GM19099 (cell line): ENCODE measurements around the gene SSBP2.
A peak's percentile ranks its signal among the peaks of the same experiment; 100 is the strongest.

Experiments
- POLR2A ChIP-seq: IDR thresholded peaks from 3 replicates; pipeline ENCODE4 v1.6.1; 2011; ENCODE audit warnings: low read depth; ENCODE audit not compliant: insufficient read length; ENCODE audit errors: extremely low read depth

Gene SSBP2

DNA sequence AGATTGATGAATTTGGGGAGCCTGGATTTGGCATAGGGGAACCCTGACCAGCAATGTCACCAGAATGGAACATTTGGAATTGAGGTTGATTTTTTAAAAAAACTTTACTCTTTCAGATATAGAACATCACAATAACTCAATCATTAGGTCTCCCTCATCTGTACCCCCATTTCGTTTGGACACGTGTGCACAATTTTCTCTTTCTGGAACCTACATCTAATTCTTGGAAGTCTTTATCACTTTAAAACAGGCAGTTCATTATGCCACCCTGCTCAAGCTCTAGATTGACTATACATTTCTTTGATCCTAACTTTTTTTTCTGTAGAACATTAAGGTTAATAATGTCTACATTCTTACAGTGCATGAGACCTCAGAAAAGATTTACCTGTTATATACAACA lies 3.7 kb upstream of the SSBP2 start:
- no peak for TF ChIP-seq POLR2A

DNA sequence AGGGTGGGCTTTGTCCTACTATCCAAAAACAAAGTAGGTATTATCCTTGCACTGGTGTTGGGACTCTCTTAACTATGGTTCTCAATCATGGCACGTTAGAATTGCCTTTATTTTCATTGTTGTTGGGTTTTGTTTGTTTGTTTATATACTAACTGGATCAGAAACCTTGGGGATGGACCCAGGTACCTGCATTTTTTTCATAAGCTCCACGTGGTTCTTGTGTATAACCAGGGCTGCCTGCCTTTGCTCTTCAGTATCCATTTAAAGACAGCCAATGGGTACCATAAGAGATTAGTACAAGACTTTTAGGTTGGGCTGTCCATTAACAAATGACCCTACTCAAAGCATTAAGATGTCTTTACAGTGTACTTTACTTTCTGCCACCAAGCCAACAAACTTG lies 2.5 kb upstream of the SSBP2 start:
- no peak for TF ChIP-seq POLR2A

DNA sequence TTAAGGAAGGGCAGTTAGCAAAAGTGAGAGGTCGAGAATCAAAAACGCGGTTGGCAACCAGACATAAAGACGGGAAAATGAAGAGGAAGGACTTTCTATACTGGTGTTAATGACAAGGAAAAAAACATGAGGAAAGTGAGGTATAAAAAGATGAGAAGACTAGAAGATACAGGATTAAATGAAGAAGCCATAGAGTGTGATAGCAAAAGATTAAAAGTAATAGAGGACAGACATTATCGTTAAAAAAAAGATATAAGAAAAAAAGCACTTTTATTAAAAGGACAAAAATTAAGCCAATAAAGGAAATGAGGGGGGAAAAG lies 1.7 kb upstream of the SSBP2 start:
- no peak for TF ChIP-seq POLR2A

DNA sequence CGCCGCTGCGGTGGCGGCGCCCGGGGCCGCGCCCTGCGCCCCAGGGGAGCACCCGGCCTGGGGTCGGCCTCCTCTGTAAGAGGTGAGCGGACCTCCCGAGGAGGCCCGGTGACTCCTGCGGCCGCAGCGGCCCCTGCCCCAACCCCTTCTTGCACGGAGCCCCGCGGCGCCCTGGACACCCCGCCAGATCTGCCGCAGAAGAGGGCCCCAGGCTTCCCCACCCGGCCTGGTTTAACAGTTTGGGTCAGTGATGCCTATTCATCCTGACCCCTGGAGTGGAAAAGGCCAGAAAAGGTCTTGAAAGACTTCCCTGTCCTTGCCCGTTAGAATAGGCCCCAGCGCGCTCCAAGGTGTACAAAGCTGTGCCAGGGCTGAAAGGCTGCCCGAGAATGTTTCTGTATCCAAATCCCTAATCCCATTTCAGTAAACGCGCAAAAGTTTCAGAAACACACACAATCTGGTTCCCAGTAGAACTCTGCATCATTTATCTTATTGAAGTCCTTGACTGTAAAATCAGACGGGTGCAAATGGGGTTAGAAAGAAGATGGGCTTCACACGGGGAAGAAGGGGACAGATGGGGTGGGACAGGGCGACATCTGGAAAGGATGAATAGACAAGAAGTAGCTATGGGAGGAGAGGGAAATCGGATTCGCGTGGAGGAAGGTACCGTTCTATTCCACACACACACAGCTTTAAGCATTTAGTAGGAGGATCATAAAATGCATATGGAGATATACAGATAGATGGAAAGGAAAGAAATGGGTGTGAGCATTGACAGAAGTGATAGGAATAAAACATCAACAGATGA lies 1.1 kb upstream of the SSBP2 start:
- TF ChIP-seq POLR2A: no peak

DNA sequence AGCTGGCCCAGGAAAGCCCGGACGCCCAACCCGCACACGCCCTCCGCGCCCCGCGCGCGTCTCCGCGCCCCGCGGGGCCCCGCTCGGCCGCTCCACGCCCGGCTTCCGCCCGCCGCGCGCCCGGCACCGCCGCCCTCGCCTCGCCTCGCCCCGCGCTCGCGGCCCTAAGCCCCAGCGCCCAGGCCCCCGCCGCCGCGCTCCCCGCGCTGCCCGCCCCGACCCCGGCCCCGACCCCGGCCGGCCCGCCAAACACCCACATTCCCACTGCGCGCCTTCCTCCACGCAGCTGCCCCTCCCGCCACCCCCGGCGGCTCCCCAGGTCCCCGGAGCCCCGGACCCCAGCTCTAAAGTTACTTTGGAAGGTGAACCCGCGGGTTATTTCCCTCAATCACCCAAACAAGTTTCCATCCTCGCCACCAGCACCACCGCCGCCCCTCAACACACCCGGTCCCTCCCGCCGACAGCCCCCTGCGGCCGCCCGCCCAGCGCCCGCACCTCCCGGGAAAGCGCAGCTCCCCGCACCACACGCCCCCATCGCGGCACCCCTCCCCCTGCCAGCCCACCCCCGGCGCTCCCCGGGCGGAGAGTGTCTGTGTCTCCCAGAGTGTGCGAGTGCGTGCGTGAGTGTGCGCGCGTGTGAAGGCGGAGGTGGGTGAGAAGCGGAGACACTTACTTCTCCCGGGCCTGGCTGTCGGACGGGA lies 439 bp downstream of the SSBP2 start:
- peak; percentile 53 for TF ChIP-seq POLR2A

DNA sequence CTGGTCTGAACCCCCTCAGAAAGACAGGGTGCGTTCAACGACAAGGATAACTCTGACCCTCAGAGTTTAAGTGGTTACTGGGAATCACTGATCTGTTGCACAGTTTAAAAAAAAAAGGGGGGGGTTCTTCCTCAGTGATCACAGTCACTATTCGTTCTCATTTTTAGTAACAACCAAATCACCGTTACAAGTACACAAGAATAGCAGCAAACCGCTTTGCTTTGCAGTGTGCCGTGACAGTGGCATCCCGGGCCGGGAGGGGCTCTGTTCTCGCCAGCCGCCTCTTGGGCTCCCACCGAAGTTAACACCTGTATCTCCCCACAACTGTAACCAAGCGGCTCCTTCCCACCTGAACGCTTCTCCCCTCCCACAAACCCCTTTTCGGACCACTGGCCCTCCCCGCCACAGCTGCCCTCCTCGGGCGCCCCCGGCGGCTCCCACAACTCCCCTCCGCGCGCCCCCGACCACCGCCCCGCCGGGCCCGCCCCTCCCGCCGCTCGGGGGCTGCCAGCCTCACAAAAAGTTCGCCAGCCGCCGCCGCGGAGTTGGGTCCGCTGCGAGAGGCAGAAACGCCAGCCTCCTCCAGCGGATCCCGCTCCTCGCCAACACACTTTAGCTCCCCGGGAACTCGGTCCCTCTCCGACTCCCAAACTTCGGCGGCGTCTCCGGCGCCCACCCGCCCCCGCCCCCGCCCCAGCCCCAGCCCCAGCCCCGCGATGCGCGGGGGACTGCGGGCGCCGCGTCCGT lies 1.2 kb downstream of the SSBP2 start:
- TF ChIP-seq POLR2A: peak; percentile 39

DNA sequence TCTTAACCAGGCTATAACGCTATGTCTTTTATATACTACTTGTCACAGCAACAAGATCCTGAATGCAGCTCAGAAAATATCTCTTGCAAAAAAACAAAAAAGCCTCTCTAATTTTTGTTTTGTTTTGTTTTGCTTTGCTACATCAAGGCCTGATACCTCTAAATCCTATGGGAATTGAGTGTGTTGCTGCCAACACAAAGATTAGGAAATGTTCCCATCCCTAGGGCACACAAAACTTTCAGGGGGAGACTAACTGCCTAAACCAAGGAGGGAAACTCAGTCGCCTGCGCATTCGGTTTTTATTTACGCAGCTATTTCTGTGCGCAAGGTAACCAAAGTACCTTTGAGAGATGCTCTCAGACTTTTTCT lies 1.7 kb downstream of the SSBP2 start:
- no peak for TF ChIP-seq POLR2A

DNA sequence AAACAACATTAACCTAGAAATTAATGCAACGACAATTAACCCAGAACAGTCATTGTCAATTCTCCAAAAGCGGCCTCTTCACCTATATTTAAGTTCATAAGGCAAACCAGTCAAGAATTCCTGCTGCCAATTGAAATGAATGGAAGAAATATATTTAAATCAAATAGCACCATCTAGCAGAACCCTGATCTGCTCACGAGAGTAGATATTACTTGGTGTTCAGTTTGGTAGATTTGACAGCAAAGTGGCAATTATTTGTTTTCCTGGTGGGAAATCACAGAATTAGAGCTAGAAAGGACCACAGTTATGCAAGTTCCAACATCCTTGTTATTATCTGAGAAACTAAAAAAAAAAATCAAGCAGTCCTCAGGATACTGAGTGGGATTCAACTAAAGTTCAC lies 2.3 kb downstream of the SSBP2 start:
- no peak for TF ChIP-seq POLR2A

DNA sequence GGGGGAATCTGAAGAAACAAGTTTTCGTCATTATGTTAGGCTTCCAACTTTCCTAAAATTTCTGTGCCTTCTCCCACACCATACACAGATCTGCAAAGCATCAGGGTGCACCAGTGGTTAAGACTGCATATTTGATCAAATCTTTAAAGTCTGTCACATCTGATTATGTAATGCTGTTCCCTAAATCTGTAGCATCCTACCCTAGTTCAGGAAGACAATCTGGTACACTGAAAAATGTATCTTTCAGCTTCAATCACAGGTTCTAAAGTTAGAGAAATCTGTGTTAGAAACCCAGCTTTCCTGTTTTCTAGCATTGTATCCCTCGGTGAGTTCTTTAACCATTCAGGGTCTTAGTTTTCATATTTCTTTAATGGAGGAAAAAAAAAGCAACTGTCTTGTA lies 3.9 kb downstream of the SSBP2 start:
- TF ChIP-seq POLR2A: no peak

DNA sequence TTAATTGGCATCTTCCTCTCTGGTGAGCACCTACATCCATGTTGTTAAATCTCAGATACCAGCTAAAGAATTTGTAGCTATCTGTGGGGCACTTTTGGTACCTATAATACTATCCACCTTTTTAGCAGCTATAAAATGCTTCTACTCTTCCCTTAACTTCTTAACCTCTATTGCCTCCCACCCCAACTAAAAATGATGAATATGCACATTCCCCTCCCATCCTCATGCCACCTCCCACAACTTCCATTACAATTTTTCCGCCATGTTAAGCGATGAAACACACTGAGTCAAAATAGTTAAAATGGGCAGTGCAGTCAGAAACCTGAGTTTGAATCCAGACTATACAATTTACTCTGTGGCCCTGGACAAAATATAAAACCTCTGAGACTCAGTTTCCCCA lies 10.1 kb downstream of the SSBP2 start:
- no peak for TF ChIP-seq POLR2A

DNA sequence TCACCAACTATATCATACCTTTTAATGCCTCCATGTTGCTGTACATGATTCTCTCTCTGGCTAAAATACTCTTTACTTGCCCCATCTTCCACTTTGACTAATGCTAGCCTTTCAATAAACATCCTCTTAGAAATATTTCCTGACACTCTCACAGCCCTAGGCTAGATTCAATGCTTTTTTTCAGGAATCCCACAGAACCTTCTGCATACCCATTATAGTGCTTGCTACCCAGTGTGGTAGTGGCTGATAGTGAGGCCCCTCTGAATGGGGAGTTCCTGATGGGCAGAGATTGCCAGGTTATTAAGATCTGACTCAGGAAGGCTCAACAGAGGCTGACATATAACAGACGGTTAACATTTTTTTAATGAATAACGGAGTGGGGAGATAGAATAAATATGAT lies 11.6 kb downstream of the SSBP2 start:
- no peak for TF ChIP-seq POLR2A

DNA sequence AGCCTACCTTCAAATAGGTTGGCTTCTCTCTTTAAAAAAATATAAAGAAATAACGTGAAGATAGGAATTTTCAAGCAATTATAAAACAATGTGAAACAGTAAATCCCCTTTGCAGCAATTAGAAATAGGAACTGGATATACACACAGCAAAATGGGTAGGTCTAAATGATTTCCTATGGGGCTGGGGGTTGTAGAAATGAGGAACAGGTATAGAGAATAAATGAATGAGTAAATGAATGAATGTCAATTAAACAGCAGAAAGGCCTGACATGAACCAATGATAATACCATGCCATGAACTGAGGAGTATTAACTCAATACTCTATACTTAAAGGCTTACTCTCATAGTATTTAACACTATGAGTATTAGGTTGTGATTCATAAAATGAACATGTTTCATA lies 21.6 kb downstream of the SSBP2 start:
- no peak for TF ChIP-seq POLR2A

DNA sequence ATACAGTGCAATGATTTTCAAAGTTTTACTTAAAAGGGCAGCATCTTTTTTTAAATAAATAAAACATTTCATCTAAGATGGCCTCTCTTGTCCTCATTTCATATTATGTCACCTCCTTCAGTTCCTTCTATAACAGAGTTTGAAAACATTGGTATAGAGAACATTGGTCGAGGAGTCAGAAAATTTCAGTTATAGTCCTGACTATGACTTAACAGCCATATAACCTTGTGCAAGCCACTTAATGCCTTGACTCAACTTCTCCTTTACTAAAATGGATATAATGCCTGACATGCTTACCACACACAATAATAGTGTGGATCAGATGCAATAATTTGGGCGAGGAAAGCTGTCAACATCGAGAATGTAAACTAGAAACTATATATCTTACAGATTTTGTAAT lies 22.6 kb downstream of the SSBP2 start:
- no peak for TF ChIP-seq POLR2A

DNA sequence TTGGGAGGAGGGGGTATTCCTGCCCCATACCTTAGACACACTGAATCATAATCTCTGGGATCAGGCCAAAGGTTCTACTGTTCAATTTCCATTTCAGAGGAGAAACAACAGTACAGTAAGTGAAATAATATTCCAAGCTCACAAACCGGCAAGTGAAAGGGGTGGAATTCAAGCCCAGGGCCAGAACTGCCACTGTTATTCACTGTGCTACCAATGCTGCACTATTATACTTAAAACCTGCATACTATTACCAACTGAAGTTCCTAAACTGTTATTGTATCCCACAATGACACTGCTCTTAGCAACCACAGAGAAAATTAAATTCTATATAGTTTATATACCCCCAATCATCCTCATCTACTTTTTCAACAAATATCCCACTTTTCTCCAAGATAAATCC lies 24.6 kb downstream of the SSBP2 start:
- TF ChIP-seq POLR2A: no peak

DNA sequence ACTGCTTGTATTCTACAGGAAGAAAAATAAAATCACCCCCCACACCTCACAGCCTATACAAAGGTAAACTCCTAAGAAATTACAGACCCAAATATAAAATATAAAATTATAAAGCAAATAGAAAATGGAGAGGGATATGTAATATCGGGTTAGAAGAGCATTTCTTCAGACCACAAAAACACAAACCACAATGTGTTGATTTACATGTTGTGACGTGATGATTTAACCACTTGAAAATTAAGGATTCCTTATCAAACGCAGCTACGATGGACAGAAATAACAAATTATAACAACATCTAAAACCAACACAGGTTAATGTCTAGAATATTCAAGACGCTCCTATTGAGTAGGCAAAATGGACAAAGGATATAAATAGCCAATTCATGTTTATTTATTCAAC lies 26.3 kb downstream of the SSBP2 start:
- TF ChIP-seq POLR2A: no peak

DNA sequence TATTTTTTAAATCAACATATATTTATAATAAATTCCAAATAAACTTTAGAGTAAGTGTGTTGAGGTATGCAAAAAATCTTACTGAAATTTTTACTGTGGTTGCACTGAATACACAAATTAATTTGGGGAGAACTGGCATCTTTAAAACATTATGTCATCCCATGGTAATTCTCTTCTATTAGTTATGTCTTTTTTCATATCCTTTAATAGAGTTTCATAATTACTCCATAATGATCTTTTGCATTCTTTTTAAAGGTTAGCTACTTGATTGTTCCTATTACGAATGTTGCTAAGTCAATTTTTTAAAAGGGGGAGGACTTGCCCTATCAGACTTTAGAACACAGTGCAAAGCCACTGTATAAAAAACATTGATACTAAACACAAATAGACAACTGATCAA lies 26.8 kb downstream of the SSBP2 start:
- TF ChIP-seq POLR2A: no peak
